T-helper 1 cell treated with Interleukin-12 subunit alpha and Interleukin-12 subunit beta and Interleukin-4 antibody, amounts not matched to agents 30 μg/mL and 1 μg/mL, for 36 hours (primary cell): ENCODE results near the gene MAGI1.

Source experiments
- H3K27ac Mint-ChIP-seq: one replicate; pipeline ENCODE4 v1.8.0; 2021; ENCODE audit warnings: mild to moderate bottlenecking, mixed read lengths
- H3K27me3 Mint-ChIP-seq: one replicate; pipeline ENCODE4 v1.8.0; 2021; ENCODE audit warnings: low read depth, mixed read lengths
- H3K36me3 Mint-ChIP-seq: one replicate; pipeline ENCODE4 v1.8.0; 2021; ENCODE audit warnings: low read depth, mixed read lengths
- H3K4me1 Mint-ChIP-seq: one replicate; pipeline ENCODE4 v1.8.0; 2021; ENCODE audit warnings: low read depth, mixed read lengths
- H3K4me3 Mint-ChIP-seq: one replicate; pipeline ENCODE4 v1.8.0; 2021; ENCODE audit warnings: mild to moderate bottlenecking, moderate library complexity, mixed read lengths
- H3K9me3 Mint-ChIP-seq: one replicate; pipeline ENCODE4 v1.8.0; 2021; ENCODE audit warnings: mixed read lengths

Gene MAGI1

GRCh38 chr3:65433480-65433879 lies 605.2 kb downstream of the MAGI1 start:
- Mint-ChIP-seq H3K4me3 (no peak overlapping the region), H3K27ac (no peak overlapping the region), H3K9me3 (no peaks in the 10 kb centered on the region), H3K27me3 (no peaks in the 10 kb centered on the region), H3K4me1 (no peaks in the 10 kb centered on the region), H3K36me3 (no peaks in the 10 kb centered on the region)

DNA sequence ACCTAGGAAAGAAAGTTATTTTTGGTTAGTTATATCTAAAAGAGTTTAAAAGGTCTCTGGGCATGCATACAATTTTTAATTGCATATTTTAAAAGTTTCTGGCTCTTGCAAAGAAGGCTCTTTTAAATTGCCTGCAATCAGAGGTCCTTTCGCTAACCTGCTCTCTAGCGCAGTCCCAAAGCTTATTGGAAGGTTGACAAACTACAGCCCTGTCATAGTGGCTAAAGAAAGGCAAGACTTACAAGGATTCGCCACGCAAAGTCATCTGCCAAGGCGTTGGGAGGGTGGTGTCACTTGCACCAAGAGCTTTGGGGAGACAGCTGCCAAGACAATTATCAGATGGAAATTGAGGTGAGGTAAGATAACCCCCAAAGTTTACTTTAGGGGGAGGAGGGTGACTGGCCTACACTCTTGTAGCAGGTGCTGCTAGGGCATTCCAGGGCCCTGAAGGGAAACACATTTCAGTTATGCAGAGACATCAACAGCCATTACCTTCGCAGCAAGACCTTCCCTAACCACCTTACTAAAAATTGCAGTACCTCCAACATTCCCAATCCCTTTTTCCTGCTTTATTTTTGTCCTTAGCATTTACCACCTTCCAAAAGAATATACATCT lies 606.2 kb downstream of the MAGI1 start:
- no peak overlapping the region for H3K27ac Mint-ChIP-seq
- no peak overlapping the region for H3K4me3 Mint-ChIP-seq
- H3K27me3 Mint-ChIP-seq = no peaks in the 10 kb centered on the region
- no peaks in the 10 kb centered on the region for H3K4me1 Mint-ChIP-seq
- H3K36me3 Mint-ChIP-seq = no peaks in the 10 kb centered on the region
- H3K9me3 Mint-ChIP-seq = no peaks in the 10 kb centered on the region

DNA sequence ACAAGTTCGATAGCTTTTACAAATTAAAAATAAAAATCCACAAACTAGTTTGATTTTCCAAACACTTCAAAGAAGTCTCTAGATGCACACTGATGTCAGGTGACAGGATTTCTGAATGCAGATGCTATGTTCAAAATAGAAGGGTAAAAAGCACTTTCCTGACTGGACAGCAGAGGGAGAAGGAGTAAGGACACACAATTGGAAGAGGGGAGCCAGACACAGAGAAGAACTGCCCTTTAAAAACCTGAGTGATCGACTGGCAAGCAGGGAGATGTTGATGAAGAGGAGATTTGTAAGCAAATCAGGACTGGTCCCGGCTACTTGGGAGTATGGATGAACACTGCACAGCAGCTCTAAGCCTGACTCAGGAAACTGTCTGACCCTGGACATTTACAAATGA lies 612.8 kb downstream of the MAGI1 start:
- Mint-ChIP-seq H3K4me3 (no peak overlapping the region), H3K36me3 (no peaks in the 10 kb centered on the region), H3K27me3 (no peaks in the 10 kb centered on the region), H3K27ac (no peak overlapping the region), H3K9me3 (no peaks in the 10 kb centered on the region), H3K4me1 (no peaks in the 10 kb centered on the region)

DNA sequence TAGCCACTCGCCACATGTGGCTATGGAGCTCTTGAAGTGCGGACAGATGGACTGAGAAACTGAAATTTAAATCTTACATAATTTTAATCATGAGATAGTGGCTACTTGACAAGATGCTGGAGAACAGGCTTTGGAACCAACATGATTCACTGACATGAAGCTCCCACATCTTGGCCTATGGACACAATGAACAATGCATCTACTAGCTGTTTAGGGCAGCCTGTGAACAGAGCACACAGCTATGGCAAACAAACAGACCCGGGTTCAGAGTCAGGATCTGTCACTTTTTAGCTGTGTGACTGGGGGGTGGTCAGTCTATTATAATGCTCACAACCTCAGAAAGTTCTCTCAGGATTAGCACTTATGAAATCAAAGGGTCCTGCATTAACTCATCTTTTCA lies 616.6 kb downstream of the MAGI1 start:
- no peaks in the 10 kb centered on the region for H3K27me3 Mint-ChIP-seq
- no peak overlapping the region for H3K4me3 Mint-ChIP-seq
- H3K36me3 Mint-ChIP-seq = no peaks in the 10 kb centered on the region
- no peak overlapping the region for H3K27ac Mint-ChIP-seq
- H3K4me1 Mint-ChIP-seq = no peaks in the 10 kb centered on the region
- no peaks in the 10 kb centered on the region for H3K9me3 Mint-ChIP-seq

DNA sequence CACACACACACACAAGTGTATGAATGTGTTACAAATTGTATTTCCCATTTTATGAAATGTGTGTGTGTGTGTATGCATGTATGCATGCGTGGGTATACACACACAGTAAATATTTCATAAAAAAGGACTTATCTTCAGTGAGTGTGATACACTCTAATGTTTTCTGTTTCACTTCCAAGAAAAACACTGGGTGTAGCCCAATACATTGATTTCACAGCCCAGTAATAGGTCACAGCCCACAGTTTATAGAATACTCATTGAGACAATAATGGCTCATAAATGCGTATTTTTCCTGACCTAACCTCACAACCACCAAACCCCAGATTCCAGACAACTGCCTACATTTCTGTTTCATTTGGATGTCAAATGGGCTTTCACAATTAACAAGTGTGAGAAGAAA lies 619.5 kb downstream of the MAGI1 start:
- Mint-ChIP-seq H3K4me3 (no peak overlapping the region), H3K27ac (no peak overlapping the region), H3K4me1 (no peaks in the 10 kb centered on the region), H3K36me3 (no peaks in the 10 kb centered on the region), H3K27me3 (no peaks in the 10 kb centered on the region), H3K9me3 (peaks cover 3% of the 10 kb centered on the region)

GRCh38 chr3:65413891-65414290 lies 624.8 kb downstream of the MAGI1 start:
- Mint-ChIP-seq H3K4me1 (no peaks in the 10 kb centered on the region), H3K27ac (no peak overlapping the region), H3K9me3 (peaks cover 4% of the 10 kb centered on the region), H3K27me3 (no peaks in the 10 kb centered on the region), H3K4me3 (no peak overlapping the region), H3K36me3 (no peaks in the 10 kb centered on the region)

GRCh38 chr3:65412588-65412987 lies 626.1 kb downstream of the MAGI1 start:
- Mint-ChIP-seq H3K27me3 (no peaks in the 10 kb centered on the region), H3K4me1 (no peaks in the 10 kb centered on the region), H3K36me3 (no peaks in the 10 kb centered on the region), H3K9me3 (peaks cover 4% of the 10 kb centered on the region), H3K4me3 (no peak overlapping the region), H3K27ac (no peak overlapping the region)

GRCh38 chr3:65411367-65411766 lies 627.4 kb downstream of the MAGI1 start:
- Mint-ChIP-seq H3K9me3 (peaks cover 4% of the 10 kb centered on the region), H3K4me1 (no peaks in the 10 kb centered on the region), H3K4me3 (no peak overlapping the region), H3K27me3 (no peaks in the 10 kb centered on the region), H3K36me3 (no peaks in the 10 kb centered on the region), H3K27ac (no peak overlapping the region)

DNA sequence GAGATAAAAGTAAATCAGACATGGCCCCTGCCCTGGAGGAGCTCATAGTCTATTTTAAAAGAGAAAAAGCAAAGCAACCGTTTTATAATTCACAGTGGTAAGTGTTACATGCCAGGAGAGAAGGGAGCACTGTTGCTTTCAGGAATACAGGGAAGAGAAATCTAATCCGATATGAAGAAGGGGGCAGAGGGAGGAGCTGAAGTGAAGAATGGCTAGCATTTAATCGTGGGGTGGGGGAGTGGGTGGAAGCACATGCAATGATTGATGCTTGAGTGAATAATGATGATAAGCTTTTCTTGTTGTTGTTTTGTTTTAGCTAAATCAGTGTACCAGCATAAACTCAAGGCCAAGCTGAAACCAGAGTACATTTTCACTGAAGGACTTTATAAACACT lies 629.5 kb downstream of the MAGI1 start:
- H3K9me3 Mint-ChIP-seq = peaks cover under 1% of the 10 kb centered on the region

DNA sequence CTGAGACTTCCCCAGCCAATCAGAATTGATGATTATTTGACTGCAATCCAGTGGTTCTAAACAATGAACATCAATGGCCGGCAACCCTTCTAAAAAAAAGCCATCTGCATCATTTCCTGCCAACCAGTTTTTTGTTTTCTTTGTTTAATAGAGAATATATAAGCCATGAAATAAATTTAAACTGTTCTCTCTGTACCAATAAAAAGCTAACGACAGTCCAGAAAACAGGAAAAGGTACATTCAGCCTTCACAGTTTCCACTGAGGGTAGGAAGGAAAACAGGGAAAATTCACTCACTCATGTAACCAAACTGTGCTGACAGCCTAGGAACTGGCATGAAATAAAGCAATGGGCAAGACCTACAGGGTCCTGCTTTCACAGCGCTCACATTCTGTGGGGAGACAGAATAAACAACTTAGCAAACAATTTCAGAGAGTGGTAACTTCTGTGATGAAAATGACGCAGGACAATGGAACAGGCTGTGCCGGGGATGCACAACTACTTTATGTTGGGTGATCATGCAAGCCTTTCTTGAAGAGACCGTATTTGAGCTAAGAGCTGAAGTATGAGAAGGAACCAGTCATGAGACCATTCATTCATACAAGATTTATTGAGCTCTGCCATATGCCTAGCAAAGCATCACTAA lies 630.1 kb downstream of the MAGI1 start:
- Mint-ChIP-seq H3K36me3 (no peaks in the 10 kb centered on the region), H3K9me3 (no peaks in the 10 kb centered on the region), H3K27ac (no peak overlapping the region), H3K27me3 (no peaks in the 10 kb centered on the region), H3K4me3 (no peak overlapping the region), H3K4me1 (no peaks in the 10 kb centered on the region)

More for the DNA sequence above, 629.5 kb downstream of the MAGI1 start:
- Mint-ChIP-seq H3K4me1 (no peaks in the 10 kb centered on the region), H3K4me3 (no peak overlapping the region), H3K27ac (no peak overlapping the region), H3K36me3 (no peaks in the 10 kb centered on the region), H3K27me3 (no peaks in the 10 kb centered on the region)

GRCh38 chr3:65406470-65406869 lies 632.2 kb downstream of the MAGI1 start:
- Mint-ChIP-seq H3K27me3 (no peaks in the 10 kb centered on the region), H3K4me3 (no peak overlapping the region), H3K9me3 (no peaks in the 10 kb centered on the region), H3K27ac (no peak overlapping the region), H3K4me1 (no peaks in the 10 kb centered on the region), H3K36me3 (no peaks in the 10 kb centered on the region)

GRCh38 chr3:65402597-65402996 lies 636.1 kb downstream of the MAGI1 start:
- H3K27ac Mint-ChIP-seq = no peak overlapping the region
- H3K9me3 Mint-ChIP-seq = no peaks in the 10 kb centered on the region
- H3K4me1 Mint-ChIP-seq = no peaks in the 10 kb centered on the region
- no peaks in the 10 kb centered on the region for H3K36me3 Mint-ChIP-seq
- no peak overlapping the region for H3K4me3 Mint-ChIP-seq
- H3K27me3 Mint-ChIP-seq = no peaks in the 10 kb centered on the region

- Mint-ChIP-seq H3K9me3 (no peaks in the 10 kb centered on the region), H3K36me3 (no peaks in the 10 kb centered on the region), H3K27me3 (no peaks in the 10 kb centered on the region), H3K4me1 (no peaks in the 10 kb centered on the region), H3K4me3 (no peak overlapping the region), H3K27ac (no peak overlapping the region)
These were observed 637.1 kb downstream of the MAGI1 start for GRCh38 chr3:65401359-65402305.

- no peak overlapping the region for H3K4me3 Mint-ChIP-seq
- no peaks in the 10 kb centered on the region for H3K9me3 Mint-ChIP-seq
- H3K36me3 Mint-ChIP-seq = no peaks in the 10 kb centered on the region
- H3K27ac Mint-ChIP-seq = no peak overlapping the region
- H3K4me1 Mint-ChIP-seq = no peaks in the 10 kb centered on the region
- H3K27me3 Mint-ChIP-seq = no peaks in the 10 kb centered on the region
These were observed 637.8 kb downstream of the MAGI1 start for GRCh38 chr3:65400899-65401298.

GRCh38 chr3:65398953-65399352 lies 639.8 kb downstream of the MAGI1 start:
- Mint-ChIP-seq H3K4me3 (no peak overlapping the region), H3K36me3 (no peaks in the 10 kb centered on the region), H3K27me3 (no peaks in the 10 kb centered on the region), H3K27ac (no peak overlapping the region), H3K4me1 (no peaks in the 10 kb centered on the region), H3K9me3 (no peaks in the 10 kb centered on the region)
